Adrenal gland (tissue), 12 donors: ENCODE measurements around the gene MDM2. TPM values are rescaled to one million over a fixed set of nuclear protein-coding genes. Genes with fewer than 3 reads are reported as not detected.
"Not testable (repeated sequence)": the region's sequence is repeated elsewhere in the genome, so short reads cannot be mapped to it uniquely, and the experiment has no call there.

Experiments used
- DNase-seq, 7 donors: peaks; one replicate each; pipeline ENCODE4 v3.0.0-alpha.2; 2019 to 2020
- H3K27ac ChIP-seq, 5 donors: fragments of 200-600 bp; sonication (generic) in 4 of 5; 1 replicate in 3 of 5; 2 replicates in 2 of 5; pipeline versions ENCODE4 v1.5.1 to v1.8.0; 2016 to 2020; ENCODE audit warnings: mild to moderate bottlenecking in 1 of 5
- H3K27me3 ChIP-seq: fragments of 200-600 bp; 2 replicates; pipeline ENCODE4 v1.8.0; 2021
- H3K36me3 ChIP-seq, 2 donors: fragments of 200-600 bp; replicated peaks in 1 of 2; 1 replicate in 1 of 2; 2 replicates in 1 of 2; pipeline versions ENCODE4 v1.5.1 to v1.8.0; 2018 to 2022
- H3K4me1 ChIP-seq, 2 donors: fragments of 200-600 bp; replicated peaks in 1 of 2; 1 replicate in 1 of 2; 2 replicates in 1 of 2; pipeline versions ENCODE4 v1.5.1 to v1.8.0; 2018 to 2021
- H3K4me3 ChIP-seq, 4 donors: fragments of 200-600 bp; sonication (generic) in 3 of 4; one replicate each; pipeline ENCODE4 v1.5.1; 2016 to 2018
- H3K9me3 ChIP-seq, 3 donors: fragments of 200-600 bp; sonication (generic) in 1 of 3; replicated peaks in 1 of 3; 1 replicate in 2 of 3; 2 replicates in 1 of 3; pipeline versions ENCODE4 v1.5.1 to v1.8.0; 2016 to 2021
- CTCF ChIP-seq, 6 experiments: fragments of 450-650 bp in 4 of 6; fragments of 200-600 bp in 2 of 6; sonication (generic) in 1 of 6; IDR thresholded peaks; 1 replicate in 5 of 6; 2 replicates in 1 of 6; pipeline versions ENCODE4 v1.5.1 to v1.8.0; 2016 to 2021; ENCODE audit warnings: antibody characterized with exemption in 6 of 6, mild to moderate bottlenecking in 2 of 6, moderate library complexity in 1 of 6
- POLR2A ChIP-seq, 2 donors: fragments of 450-650 bp; IDR thresholded peaks; one replicate each; pipeline ENCODE4 v1.6.1; 2017; ENCODE audit warnings: antibody characterized with exemption in 2 of 2, mild to moderate bottlenecking in 2 of 2, moderate library complexity in 1 of 2
- WGBS, 4 donors: extraction: QIAGEN DNeasy Blood & Tissue Kit in 2 of 4; methylation state at CpG; one replicate each; pipeline versions ENCODE4 v1.1.5 to v1.1.7; 2013 to 2017; 5-methylcytosine and 5-hydroxymethylcytosine counted together
- intact Hi-C, 2 donors: fragments of 100-400 bp; cut with DNase I; formaldehyde crosslinking; loops; one replicate each; pipeline versions ENCODE4 v1.14.1 to v1.15.0; 2022 to 2023
- polyA plus RNA-seq, 3 donors: library from polyadenylated mRNA; stranded (reverse); fragments of 200-250 nt in 2 of 3; fragments of 350-450 nt in 1 of 3; fragmentation: Illumina TruSeq in 1 of 3; extraction: RNeasy Lipid Tissue Mini Kit (QIAGEN cat#74804) in 1 of 3; gene quantifications; one replicate each; pipeline ENCODE4 v1.2.3, GENCODE V29; 2013 to 2014
- total RNA-seq, 9 donors: library from RNA; depleted of rRNA in 4 of 9; stranded (reverse); fragments of >200 nt in 4 of 9; fragments of 120-200 nt in 1 of 9; fragmentation: NEBNext Ultra II Directional in 1 of 9; extraction: Animal tissue kit (Norgen Biotek cat#: 25700) in 1 of 9; gene quantifications; one replicate each; pipeline versions ENCODE4 v1.1.0 to v1.2.4, GENCODE V29; 2013 to 2023
- donor health status: healthy with polysubstance abuse.
- donor health status: Bipolar disorder and iron deficiency.
- donor health status: DM: yes; HTN: yes; CAD: no.
- donor health status: DM: no; HTN: no; CAD: no.
- donor health status: DM: no; HTN: no; CAD: no.
- donor health status: DM: yes; HTN: yes; CAD: no.

Gene MDM2
- total and polyA plus RNA-seq, 12 donors, result 44.3 to 241 (median 107) TPM

- Histone ChIP-seq H3K9me3 (no peaks in the 10 kb centered on the region), H3K4me3 (no peak overlapping the region), H3K4me1 (peaks cover 12 to 49% of the 10 kb centered on the region in 2 donors), H3K36me3 (peaks cover 0 to 83% of the 10 kb centered on the region in 2 donors), H3K27ac (no peak overlapping the region), H3K27me3 (no peaks in the 10 kb centered on the region)
- no peak for DNase-seq
- 91 to 98% (median 95%) methylated on average over 8 of the region's 8 CpGs for WGBS, 4 donors
- TF ChIP-seq CTCF (IDR thresholded peaks at IDR 0.05) (no peak), POLR2A (IDR thresholded peaks at IDR 0.05) (no peak)
- intact Hi-C loops, result loop anchor here in 1 of 2 donors (10.0 kb wide), 1 partner anchor 71 kb away; the partner anchor contains the start of gene SLC35E3
Measured at GRCh38 chr12:68815928-68816800, 8.2 kb downstream of the MDM2 start.

GRCh38 chr12:68819481-68819880, 11.5 kb downstream of the MDM2 start:
- Histone ChIP-seq H3K4me1 (peaks cover 6 to 22% of the 10 kb centered on the region in 2 donors), H3K36me3 (peaks cover 0 to 97% of the 10 kb centered on the region in 2 donors)
- not testable (repeated sequence) for H3K27ac ChIP-seq, DNase-seq, H3K27me3 ChIP-seq, H3K4me3 ChIP-seq, H3K9me3 ChIP-seq
- intact Hi-C loops, result loop anchor here in 1 of 2 donors (10.0 kb wide), 1 partner anchor 75 kb away; the partner anchor contains the start of gene SLC35E3
- WGBS, 4 donors, result 93 to 98% (median 95%) methylated on average over 13 of the region's 13 CpGs

GRCh38 chr12:68821357-68822188, 13.6 kb downstream of the MDM2 start:
- H3K27ac ChIP-seq, result no peak overlapping the region
- no peak for DNase-seq
- no peaks in the 10 kb centered on the region for H3K9me3 ChIP-seq
- peaks cover 0 to 4% of the 10 kb centered on the region in 2 donors for H3K4me1 ChIP-seq
- no peaks in the 10 kb centered on the region for H3K27me3 ChIP-seq
- H3K36me3 ChIP-seq, result peaks cover 0 to 96% of the 10 kb centered on the region in 2 donors
- WGBS, 4 donors, result 92 to 97% (median 96%) methylated on average over 6 of the region's 6 CpGs
- TF ChIP-seq POLR2A (IDR thresholded peaks at IDR 0.05), result no peak
- TF ChIP-seq CTCF (IDR thresholded peaks at IDR 0.05), result no peak
- intact Hi-C loops, result no loop called here
- H3K4me3 ChIP-seq, result no peak overlapping the region

- 73 to 80% (median 75%) methylated on average over 3 of the region's 3 CpGs for WGBS, 4 donors
- Histone ChIP-seq H3K9me3 (no peaks in the 10 kb centered on the region), H3K27ac (no peak overlapping the region), H3K27me3 (no peaks in the 10 kb centered on the region), H3K36me3 (peaks cover 0 to 94% of the 10 kb centered on the region in 2 donors), H3K4me3 (no peak overlapping the region), H3K4me1 (peaks cover 0 to 4% of the 10 kb centered on the region in 2 donors)
- no peak for DNase-seq
- intact Hi-C loops, result no loop called here
- TF ChIP-seq POLR2A (IDR thresholded peaks at IDR 0.05), result no peak
- TF ChIP-seq CTCF (IDR thresholded peaks at IDR 0.05), result no peak
Measured at GRCh38 chr12:68823696-68824095, 15.7 kb downstream of the MDM2 start.
